GM18858 (cell line): Measurements from ENCODE around the gene NAA16.

Experiments used
- ATAC-seq: cut with Tn5 transposase; IDR thresholded peaks from one replicate; pipeline ENCODE4 v1.9.1; 2021; ENCODE audit not compliant: unreplicated experiment

Gene NAA16

DNA sequence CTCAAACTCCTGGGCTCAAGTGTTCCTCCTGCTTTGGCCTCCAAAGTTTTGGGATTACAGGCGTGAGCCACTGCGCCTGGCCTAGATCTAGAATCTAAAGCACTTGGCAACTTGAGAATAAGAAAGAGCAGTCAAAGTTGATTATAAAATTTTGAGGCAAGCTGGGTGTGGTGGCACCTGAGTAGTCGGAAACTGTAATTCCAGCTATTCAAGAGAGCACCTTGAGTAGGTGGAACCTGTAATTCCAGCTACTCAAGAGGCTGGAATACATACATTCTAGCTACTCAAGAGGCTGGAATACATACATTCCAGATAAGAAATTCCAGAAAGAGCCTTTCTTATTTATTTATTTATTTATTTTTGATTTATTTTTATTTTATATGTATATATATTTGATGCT, 8.3 kb upstream of the NAA16 start:
- ATAC-seq = no peak

DNA sequence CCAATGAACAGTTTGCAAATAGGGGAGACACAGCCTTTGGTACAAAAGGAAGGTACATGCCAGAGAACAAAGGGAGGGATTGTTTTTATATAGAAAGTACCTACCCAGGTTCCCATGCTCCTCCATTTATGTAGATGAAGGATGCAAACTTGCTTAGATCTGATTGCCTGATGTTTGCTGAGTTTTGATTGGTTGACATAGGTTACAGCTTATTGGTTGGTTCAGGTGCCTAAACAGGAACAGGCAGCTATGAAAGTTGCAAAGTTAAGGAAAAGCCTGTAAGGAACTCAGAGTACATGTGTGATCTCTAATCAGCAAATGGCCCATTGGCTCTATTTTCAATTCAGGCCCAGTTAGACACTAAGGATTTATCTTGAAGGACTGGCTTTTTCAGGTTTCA, 6.5 kb upstream of the NAA16 start:
- no peak for ATAC-seq

DNA sequence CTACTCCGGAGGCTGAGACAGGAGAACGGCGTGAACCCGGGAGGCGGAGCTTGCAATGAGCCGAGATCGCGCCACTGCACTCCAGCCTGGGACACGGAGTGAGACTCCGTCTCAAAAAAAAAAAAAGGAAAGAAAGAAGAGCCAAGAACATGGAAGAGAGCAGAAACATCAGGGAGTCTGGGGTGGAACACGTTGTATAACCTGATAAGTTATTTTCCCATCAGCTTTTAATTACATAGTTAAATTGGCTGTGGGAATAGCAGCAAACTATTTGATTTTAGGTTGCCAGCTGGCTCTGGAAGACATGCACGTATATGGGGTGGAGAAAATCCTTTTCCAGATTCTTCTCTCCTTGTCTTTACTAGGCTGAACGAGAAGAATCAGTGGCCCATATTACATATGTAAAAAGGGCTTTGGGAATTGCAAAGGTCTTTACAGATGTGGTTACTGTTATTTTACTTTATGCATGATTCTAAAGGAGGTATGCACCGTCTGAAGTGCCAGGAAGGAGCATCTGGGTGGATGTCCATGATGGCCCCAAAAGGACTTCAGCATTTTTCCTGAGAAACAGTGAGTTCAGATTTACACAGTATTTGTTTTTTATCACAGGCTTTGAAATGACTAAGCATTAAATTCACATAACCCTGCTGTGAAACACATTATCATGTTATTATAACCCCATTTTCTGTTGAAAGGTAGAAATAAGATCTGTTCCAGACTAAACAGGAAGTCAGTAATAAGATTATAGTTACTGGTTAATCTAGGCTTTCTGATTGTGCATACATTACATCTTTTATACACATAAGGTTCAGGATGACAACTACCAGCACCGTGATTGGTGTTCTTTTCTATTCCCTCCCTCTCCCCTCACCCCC, 4.6 kb upstream of the NAA16 start:
- no peak for ATAC-seq

DNA sequence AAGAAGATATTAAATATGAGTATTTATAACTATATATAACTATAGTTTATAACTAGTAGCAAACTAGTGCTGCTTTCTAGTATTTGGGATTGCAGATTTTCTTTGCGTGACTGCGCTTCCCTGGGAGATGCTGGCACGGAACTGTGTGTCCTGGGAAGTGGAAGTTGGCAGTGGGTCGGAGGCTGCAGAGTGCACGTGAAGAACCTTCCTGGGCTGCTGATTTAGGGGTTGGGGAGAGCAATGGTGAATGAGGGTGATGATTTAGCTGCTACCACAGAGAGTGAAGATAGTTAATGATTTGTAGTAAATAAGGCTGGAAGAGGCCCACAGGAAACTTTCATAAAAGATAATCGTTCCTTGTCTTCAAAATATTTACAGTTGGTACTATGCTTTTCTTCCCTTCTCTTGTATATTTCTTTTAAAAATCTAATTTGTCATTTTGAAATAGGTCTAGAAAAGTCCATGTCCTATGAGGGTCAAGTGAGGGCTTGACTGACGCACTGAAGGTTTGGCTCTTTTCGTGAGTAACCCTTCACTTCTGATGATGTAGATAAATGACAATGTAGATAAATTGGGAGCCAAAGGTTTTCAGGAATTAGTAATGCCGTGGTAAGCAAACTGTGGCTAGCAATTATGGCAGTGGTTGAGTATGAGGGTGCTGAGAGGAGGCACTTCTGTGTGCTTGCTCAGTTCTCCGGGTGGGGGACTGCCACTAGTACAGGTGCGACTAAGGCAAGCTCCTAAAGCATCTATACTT, 3.0 kb upstream of the NAA16 start:
- no peak for ATAC-seq

DNA sequence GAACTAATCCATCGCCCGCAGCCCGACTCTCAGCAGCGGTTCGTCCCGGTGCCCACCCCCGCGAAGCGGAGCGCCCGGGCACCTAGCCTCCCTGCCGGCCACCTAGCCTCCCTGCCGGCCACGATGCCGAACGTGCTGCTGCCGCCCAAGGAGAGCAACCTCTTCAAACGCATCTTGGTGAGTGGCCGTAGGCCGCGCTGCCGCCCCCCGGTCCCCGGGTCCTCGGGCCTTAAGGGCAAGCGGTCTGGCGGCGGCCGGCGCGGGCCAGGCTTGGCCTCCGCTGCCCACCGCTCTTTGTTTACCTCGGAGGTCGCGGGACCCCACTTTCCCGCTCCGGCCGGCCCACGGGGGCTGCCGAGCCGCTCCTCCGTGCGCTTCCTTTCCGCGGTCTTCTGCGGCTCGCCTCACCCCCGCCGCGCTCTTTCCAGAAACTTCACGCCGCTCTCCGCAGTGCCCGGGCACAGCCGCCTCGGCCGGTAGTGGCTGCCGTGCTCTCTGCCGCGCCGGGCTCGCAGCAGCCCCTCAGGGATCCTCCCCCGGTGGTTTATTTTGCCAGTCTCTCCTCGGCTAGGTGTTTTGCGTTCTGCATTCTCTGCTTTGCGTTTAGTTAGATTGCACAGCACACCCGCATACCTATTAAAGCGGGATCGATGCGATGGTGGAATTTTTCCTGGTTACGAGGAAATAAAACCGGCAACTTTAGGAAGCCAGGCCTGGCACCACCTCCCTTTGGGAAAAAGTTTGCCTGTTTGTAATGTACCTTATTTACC, 524 bp downstream of the NAA16 start:
- peak; percentile 18 for ATAC-seq

DNA sequence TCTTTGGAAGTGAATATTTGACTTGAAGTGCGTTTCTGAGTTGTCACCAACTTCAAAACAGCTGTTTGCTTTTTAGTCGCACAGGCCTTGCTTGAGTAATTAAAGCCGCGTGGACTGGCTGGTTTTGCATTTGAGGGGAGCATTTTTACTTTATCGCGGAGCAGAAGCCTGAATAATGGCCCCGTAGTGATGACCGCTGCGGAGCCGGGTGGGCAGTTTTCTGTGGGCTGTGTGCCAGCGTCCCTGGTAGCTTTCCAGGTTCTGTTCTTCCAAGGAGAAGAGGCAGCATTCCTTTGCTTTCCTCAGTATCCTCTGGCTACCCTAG, 1.1 kb downstream of the NAA16 start:
- peak; percentile 13 for ATAC-seq

DNA sequence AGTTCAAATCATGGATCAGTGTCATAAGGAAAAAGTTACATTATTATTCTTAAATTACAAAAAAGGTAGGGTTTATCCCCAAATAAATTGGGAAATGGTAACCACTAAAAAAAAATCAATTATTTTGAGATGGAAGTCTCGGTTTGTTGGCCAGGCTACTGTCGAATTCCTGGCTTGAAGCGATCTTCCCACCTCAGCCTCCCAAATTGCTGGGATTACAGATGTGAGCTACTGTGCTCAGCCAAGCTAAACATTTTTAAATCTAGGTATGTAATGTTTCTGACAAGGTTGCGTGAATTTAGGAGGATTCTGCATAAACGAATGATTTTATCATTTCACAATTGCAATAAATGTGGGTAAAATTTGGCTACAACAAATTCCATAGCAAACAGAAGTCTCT, 2.0 kb downstream of the NAA16 start:
- ATAC-seq = no peak

DNA sequence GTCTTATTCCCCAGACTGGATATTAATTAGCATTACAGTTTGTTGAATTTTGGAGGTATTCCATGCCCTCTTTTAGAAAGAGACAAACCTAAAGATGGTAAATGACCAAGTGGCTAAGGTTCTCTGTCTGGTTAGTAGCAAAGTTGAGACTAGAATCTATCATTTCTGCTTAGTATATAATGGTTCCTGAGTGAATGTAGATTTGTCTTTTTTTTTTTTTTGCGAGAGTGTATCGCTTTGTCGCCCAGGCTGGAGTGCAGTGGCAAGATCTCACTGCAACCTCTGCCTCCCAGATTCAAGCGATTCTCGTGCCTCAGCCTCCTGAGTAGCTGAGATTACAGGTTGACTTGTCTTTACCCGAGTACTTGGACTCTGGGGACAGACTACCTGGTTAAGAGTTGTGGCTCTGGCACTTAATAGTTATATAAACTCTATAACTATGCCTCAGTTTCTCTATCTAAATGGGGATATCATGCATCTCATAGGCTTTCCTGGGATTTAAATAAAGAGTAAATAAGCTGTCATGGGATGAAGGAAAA, 2.7 kb downstream of the NAA16 start:
- ATAC-seq = no peak

DNA sequence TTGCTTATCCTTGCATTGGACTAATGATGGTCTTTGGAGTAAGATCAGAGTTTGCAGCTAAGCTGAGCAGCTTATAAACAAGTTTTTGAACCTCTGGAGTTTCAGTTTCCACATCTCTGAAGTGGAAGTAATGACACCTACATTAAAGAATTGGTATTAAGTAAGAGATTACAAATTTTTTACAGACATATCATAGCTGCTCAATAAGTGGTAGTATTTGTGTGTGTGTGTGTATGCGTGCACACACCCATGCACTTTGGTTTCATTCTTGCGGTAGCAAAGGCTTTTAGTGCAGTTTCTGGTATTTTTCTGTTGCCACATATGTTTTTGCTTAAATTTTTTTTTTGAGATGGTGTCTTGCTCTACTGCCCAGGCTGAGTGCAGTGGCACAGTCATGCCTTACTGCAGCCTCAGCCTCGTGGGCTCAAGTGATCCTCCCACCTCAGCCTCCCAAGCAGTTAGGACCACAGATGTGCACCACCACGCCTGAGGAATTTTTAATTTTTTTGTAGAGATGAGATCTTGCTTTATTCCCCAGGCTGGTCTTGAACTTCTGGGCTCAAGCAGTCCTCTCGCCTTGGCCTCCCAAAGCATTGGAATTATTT, 4.5 kb downstream of the NAA16 start:
- no peak for ATAC-seq

DNA sequence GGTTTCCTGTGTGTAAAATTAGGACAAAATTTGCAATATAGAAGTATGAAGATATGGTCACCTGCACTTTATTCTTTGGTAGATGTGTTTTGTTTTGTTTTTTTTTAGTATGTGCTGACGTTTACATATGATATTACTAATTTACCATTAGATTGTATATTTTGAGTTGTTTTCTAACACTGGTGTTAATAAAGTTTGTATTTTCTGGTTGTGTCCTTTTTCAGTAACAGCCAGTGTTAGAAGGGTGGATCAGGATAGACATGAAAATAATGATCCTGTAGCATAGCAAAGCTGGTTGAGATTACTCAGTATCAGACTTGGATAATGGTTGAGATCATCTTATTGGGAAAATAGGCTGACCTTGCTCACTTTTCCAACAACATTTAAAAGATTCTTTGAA, 6.2 kb downstream of the NAA16 start:
- ATAC-seq = no peak

DNA sequence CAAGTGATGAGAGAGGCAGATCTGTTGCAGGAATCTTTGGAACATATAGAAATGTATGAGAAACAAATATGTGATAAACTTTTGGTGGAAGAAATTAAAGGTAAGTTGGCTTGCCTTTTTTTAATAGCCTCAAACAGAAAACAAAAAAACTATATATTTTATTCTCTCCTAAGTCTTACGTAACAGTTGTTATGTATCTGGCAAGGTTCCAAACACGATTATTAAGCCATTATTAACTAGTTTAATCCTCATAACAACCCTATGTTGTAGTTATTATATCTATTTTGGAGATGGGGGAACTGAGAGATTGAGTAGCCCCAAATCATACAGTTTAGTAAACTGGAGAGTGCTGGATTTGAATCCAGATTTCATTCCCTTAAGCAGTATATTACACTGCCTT, 14.7 kb downstream of the NAA16 start:
- ATAC-seq = no peak

DNA sequence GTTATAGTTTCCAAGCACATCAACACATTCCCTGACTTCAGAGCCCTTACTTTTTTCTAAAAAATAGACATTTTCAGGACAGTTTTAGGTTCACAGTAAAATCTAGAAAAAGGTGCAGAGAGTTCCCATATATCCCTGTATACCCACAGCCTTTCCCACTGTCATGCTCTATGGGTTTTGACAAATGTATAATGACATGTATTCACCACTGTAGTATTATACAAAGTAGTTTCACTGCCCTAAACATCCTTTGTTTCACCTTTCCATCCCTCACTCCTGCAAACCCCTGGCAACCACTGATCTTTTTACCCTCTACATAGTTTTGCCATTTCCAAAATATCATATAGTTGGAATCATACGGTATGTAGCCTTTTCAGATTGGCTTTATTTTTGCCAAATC, 15.6 kb downstream of the NAA16 start:
- ATAC-seq = no peak

DNA sequence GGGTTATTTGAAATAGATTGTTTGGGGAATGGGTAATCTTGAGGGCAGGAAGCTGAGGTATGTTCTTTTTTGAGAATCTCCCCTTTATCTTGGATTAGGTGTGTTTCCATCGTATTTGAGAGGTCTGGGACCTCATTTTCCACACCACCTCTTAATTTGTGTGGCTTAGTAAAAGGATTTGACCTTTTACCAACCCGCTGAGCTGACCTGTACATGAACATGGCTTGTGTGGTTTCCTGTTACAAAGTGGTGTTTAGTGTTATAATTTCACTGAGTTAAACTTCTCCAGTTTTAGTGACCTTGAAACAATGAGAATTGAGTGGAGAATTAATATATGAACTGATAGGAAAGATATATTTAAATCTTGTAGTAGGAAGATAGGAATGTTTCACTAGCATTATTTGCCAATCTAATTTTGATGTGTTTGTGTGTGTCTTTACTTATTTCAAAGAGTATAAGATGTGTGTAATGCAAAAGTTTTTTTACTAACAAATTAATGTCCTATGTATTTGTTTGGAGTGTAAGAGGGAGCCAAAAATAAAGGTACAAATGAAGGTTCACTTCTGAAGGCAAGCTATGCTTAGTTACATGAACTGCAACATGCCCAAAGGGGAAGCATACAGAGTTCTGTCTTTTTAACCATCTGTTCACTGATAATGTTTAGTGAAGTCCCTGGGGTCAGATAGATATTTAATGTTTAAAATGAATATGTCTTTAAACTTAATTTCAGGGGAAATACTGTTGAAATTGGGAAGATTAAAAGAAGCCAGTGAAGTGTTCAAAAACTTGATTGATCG, 17.1 kb downstream of the NAA16 start:
- no peak for ATAC-seq

DNA sequence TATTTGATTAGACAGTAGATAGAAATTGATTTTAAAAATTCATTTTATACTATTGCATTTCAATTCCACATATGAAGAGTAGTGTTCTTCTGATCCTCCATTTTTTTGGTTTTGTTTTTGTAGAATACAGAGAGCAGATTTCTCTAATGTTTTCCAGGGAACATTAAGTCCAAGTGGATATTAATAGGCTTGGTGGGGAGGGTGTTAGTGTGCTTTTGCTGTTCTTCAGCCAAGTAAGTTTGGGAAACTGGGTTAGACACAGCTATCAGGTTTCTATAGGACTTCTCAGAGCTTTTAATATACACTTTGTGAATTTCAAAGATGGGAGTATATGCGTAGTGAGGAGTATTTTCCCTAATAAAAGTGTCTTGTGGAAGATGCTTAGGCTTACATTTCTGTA, 21.8 kb downstream of the NAA16 start:
- no peak for ATAC-seq

DNA sequence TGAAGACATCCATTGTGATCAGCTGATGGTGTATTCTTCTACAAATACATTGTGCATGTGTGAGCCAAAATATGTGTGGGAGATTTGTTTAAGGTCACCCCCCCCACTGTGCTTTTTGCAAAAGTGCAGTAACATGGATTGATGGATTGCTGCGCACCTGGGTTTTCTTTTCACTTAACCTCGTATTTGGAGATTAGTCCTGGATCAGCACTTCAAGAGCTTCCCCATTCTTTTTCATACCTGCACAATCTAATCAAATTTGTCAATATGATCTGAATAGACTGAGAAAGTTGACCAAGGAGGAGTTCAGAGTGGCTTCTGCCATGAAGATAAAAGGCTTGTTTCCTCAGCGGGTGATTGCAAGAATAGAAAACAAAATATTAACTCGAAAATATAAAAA, 23.7 kb downstream of the NAA16 start:
- ATAC-seq = no peak

DNA sequence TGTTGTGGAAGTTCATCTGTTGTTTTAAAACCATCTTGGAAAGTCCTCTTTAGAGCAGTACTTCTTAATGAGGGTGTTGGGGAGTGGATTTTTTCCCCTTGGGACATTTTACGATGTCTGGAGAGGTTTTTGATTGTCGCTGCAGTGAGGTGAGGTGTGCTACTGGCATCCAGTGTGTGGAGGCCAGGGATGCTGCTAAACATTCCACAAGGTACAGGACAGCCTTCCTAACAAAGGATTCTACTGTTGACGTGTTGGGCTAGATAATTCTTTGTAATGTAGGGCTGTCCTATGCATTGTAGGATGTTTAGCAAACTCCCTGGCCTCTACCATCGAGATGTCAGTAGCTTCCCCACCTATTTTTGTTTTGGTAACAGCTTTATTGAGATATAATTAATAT, 33.3 kb downstream of the NAA16 start:
- no peak for ATAC-seq

DNA sequence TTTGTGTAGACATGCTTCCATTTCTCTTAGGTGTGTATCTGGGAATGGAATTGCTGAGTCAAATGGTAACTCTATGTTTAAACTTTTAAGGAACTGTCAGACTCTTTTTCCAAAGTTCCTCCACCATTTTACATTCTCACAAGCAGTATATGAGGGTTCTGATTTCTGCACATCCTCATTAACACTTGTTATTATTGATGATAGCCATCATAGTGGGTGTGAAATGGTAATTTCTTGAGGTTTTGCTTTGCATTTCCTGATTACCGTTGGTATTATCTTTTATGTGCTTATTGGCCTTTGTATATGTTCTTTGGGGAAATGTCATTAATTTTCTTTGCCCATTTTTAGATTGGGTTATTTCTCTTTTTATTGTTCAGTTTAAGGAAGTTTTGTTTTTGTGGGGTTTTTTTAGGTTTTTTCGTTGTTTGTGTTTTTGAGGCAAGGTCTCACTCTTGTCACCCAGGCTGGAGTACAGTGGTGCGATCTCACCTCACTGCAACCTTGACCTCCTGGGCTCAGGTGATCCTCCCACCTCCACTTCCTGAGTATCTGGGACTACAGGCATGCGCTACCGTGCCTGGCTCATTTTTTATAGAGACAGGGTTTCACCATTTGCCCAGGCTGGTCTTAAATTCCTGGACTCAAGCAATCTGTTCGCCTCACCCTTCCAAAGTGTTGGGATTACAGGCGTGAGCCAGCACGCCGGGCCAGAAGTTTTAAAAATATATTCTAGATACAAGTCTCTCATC, 34.3 kb downstream of the NAA16 start:
- no peak for ATAC-seq

DNA sequence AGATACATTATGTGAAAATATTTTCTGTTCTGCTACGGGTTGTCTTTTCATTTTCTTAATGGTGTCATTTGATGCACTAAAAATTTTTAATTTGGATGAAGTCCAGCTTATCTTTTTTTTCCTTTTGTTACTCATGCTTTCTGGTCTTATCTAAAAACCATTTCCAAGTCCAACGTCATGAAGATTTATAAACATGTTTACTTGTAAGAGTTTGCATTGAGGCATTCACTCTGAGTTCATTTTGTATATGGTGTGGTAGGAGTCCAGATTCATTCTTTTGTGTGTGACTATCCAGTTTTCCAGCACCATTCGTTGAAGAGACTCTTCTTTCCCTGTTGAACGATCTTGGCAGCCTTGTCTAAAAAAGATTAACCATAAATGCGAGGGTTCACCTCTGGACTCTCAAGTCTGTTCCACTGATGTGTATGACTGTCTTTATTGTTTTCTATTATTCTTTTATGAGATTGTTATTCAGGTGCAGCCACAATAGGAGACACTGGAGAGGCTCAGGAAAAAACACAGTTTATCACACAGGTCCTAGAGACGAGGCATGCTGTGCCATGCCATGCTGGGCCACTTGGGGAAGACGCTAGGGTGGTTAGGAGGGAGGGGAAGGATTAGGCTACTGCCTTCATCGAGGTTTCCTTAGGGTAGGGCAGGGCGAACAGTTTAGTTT, 35.0 kb downstream of the NAA16 start:
- no peak for ATAC-seq
